ENCODE measurements around the gene SYTL5. TPM values are rescaled to one million over a fixed set of nuclear protein-coding genes. Genes with fewer than 3 reads are reported as not detected.

The SYTL5 gene
- total RNA-seq, 4 donors from 2014 or later = 0.15 to 0.79 (median 0.42) TPM; not detected in 1

DNA sequence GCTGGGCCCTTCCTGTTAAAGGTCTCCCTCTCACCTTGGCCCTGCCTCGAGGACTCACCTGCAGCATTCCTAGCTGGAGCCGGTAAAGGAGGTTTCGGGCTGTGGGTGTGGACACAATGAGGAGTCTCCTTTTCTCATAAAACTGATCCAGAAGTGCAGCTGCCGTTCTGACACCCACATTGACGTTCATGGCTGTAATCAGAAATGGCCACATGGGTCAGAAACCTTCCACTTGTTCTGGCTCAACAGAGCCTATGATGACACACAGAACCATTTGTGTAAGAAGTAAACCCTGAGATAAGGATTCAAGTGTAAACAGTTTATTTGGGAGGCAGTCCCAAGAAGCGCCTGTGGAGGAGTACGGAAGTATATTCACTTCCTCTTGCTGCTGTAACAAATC, 150.5 kb downstream of the SYTL5 start:
- 83 to 89% methylated on average over 6 to 7 of the region's 7 CpGs for WGBS, 2 donors
- no peak for DNase-seq (ENCODE audit: low spot score in 2 of 2)
- intact Hi-C loops (cut with DNase I; ENCODE audit: low total_unique reads) = no loop called here

GRCh38 chrX:38163193-38163592, 156.8 kb downstream of the SYTL5 start:
- no peak overlapping the region for H3K4me3 ChIP-seq (ENCODE audit: low read depth, poor library complexity, severe bottlenecking)
- TF ChIP-seq CTCF (IDR thresholded peaks at IDR 0.05) (no peak), POLR2A (IDR thresholded peaks at IDR 0.05) (no peak)
- intact Hi-C loops (cut with DNase I; ENCODE audit: low total_unique reads) = no loop called here
- DNase-seq (ENCODE audit: low spot score in 2 of 2) = no peak

More for the DNA sequence above, 150.5 kb downstream of the SYTL5 start:
- TF ChIP-seq POLR2A (IDR thresholded peaks at IDR 0.05) (no peak), CTCF (IDR thresholded peaks at IDR 0.05) (no peak)
- no peak overlapping the region for H3K4me3 ChIP-seq (ENCODE audit: low read depth, poor library complexity, severe bottlenecking)

DNA sequence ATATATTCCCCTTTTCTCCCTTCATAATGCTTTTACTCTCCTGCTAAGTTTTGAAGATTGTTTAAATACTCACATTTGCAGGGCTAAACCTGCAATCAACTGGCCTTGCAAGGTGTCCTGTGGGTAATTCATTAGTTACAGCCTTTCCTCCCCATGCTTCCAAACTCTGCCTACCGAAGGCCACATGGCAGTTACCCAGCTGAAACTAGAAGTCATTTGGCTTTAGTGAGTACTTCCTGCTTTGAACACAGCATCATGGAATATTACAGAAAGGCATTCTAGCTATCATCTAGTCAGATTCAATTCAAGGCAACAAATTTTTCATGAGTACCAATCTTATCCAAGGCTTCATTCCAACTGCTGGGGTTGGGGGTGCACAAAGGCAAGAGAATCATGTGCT, 158.7 kb downstream of the SYTL5 start:
- TF ChIP-seq POLR2A (IDR thresholded peaks at IDR 0.05) (no peak), CTCF (IDR thresholded peaks at IDR 0.05) (no peak)
- WGBS, 2 donors = 36 to 38% methylated on average over 1 of the region's 1 CpG
- DNase-seq (ENCODE audit: low spot score in 2 of 2) = no peak
- intact Hi-C loops (cut with DNase I; ENCODE audit: low total_unique reads) = no loop called here
- H3K4me3 ChIP-seq (ENCODE audit: low read depth, poor library complexity, severe bottlenecking) = no peak overlapping the region

DNA sequence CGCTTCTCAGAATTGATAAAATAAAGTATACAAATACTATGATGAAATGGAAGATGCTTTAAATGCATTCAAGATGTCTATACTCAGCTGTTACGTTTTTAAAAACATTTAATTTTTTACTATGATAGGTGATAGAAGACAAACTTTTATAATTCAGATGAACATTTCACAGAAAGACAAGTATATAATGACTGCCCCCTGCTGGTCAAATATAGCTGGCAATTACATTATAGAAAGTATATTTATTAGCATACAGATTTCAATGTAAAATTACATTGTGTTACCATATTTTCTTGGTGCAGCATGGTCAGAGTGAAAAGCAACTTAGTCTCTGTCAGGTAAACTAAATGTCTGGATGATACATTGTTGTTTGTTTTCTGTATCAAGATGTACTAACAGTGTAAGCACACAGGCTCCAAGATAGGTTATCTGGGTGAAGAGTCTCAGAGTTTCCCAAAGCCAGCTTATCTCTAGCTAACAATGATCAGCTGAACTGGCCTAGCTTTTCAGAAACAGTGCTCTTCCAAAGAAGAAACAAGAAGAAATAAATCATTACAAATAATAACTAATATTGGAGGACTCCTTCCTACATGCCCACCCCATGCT, 160.2 kb downstream of the SYTL5 start:
- TF ChIP-seq POLR2A (IDR thresholded peaks at IDR 0.05) (no peak), CTCF (IDR thresholded peaks at IDR 0.05) (no peak)
- WGBS, 2 donors = 57 to 62% methylated on average over 2 of the region's 2 CpGs
- intact Hi-C loops (cut with DNase I; ENCODE audit: low total_unique reads) = no loop called here
- DNase-seq (ENCODE audit: low spot score in 2 of 2) = no peak
- H3K4me3 ChIP-seq (ENCODE audit: low read depth, poor library complexity, severe bottlenecking) = no peak overlapping the region

GRCh38 chrX:38170556-38170955, 164.2 kb downstream of the SYTL5 start:
- WGBS, 2 donors = 83 to 84% methylated on average over 1 of the region's 1 CpG
- DNase-seq (ENCODE audit: low spot score in 2 of 2) = no peak
- no peak for TF ChIP-seq CTCF (IDR thresholded peaks at IDR 0.05)
- no peak for TF ChIP-seq POLR2A (IDR thresholded peaks at IDR 0.05)

GRCh38 chrX:38172596-38172995, 166.2 kb downstream of the SYTL5 start:
- TF ChIP-seq CTCF (IDR thresholded peaks at IDR 0.05) (no peak), POLR2A (IDR thresholded peaks at IDR 0.05) (no peak)
- H3K4me3 ChIP-seq (ENCODE audit: low read depth, poor library complexity, severe bottlenecking) = no peak overlapping the region
- DNase-seq (ENCODE audit: low spot score in 2 of 2) = no peak
- WGBS, 2 donors = 79 to 82% methylated on average over 3 of the region's 3 CpGs
- intact Hi-C loops (cut with DNase I; ENCODE audit: low total_unique reads) = no loop called here

More at GRCh38 chrX:38170556-38170955, 164.2 kb downstream of the SYTL5 start:
- no peak overlapping the region for H3K4me3 ChIP-seq (ENCODE audit: low read depth, poor library complexity, severe bottlenecking)
- intact Hi-C loops (cut with DNase I; ENCODE audit: low total_unique reads) = no loop called here
